GM19324 (cell line): ENCODE data around the gene LRBA.
"Not testable (repeated sequence)": the region's sequence is repeated elsewhere in the genome, so short reads cannot be mapped to it uniquely, and the experiment has no call there.

Source experiments
- ATAC-seq: cut with Tn5 transposase; IDR thresholded peaks from one replicate; pipeline ENCODE4 v1.9.1; 2021; ENCODE audit warnings: mild to moderate bottlenecking, moderate library complexity; ENCODE audit not compliant: unreplicated experiment, low FRiP score

Gene LRBA

GRCh38 chr4:150765216-150765615, 249.9 kb downstream of the LRBA start:
- ATAC-seq: no peak

- no peak for ATAC-seq
Observed at GRCh38 chr4:150751648-150752047, 263.4 kb downstream of the LRBA start.

- ATAC-seq: no peak
Observed at GRCh38 chr4:150750824-150751223, 264.3 kb downstream of the LRBA start.

- no peak for ATAC-seq
Observed at GRCh38 chr4:150746156-150746555, 268.9 kb downstream of the LRBA start.

GRCh38 chr4:150744570-150744969, 270.5 kb downstream of the LRBA start:
- no peak for ATAC-seq

- ATAC-seq: no peak
Observed at GRCh38 chr4:150743564-150744342, 271.3 kb downstream of the LRBA start.

- not testable (repeated sequence) for ATAC-seq
Observed at GRCh38 chr4:150742930-150743329, 272.2 kb downstream of the LRBA start.

GRCh38 chr4:150739591-150739990, 275.5 kb downstream of the LRBA start:
- no peak for ATAC-seq

- ATAC-seq: no peak
Observed at GRCh38 chr4:150725957-150726523, 289.0 kb downstream of the LRBA start.

- no peak for ATAC-seq
Observed at GRCh38 chr4:150723727-150724411, 291.2 kb downstream of the LRBA start.

GRCh38 chr4:150722908-150723362, 292.1 kb downstream of the LRBA start:
- ATAC-seq: no peak

GRCh38 chr4:150720973-150721518, 294.0 kb downstream of the LRBA start:
- no peak for ATAC-seq

GRCh38 chr4:150717952-150718351, 297.1 kb downstream of the LRBA start:
- ATAC-seq: no peak

GRCh38 chr4:150714462-150715438, 300.3 kb downstream of the LRBA start:
- ATAC-seq: no peak

GRCh38 chr4:150713251-150713650, 301.8 kb downstream of the LRBA start:
- no peak for ATAC-seq

- ATAC-seq: no peak
Observed at GRCh38 chr4:150710770-150711375, 304.2 kb downstream of the LRBA start.

- no peak for ATAC-seq
Observed at GRCh38 chr4:150708004-150708403, 307.1 kb downstream of the LRBA start.

GRCh38 chr4:150699599-150699998, 315.5 kb downstream of the LRBA start:
- no peak for ATAC-seq

- ATAC-seq: no peak
Observed at GRCh38 chr4:150695162-150695561, 319.9 kb downstream of the LRBA start.

- ATAC-seq: no peak
Observed at GRCh38 chr4:150694438-150694837, 320.6 kb downstream of the LRBA start.
